Activated naive CD8-positive, alpha-beta T cell treated with anti-CD3 and anti-CD28 coated beads for 36 hours (primary cell): ENCODE data around the gene ZSCAN10. TPM values are rescaled to one million over a fixed set of nuclear protein-coding genes. Genes with fewer than 3 reads are reported as not detected.

Experiments used
- DNase-seq: peaks from one replicate; pipeline ENCODE4 v3.0.0; 2021
- H3K27ac Mint-ChIP-seq: one replicate; pipeline ENCODE4 v1.8.0; 2022; ENCODE audit warnings: mild to moderate bottlenecking, moderate library complexity, mixed read lengths
- H3K27me3 Mint-ChIP-seq: one replicate; pipeline ENCODE4 v1.8.0; 2022; ENCODE audit warnings: mild to moderate bottlenecking, mixed read lengths
- H3K36me3 Mint-ChIP-seq: one replicate; pipeline ENCODE4 v1.8.0; 2021; ENCODE audit warnings: mild to moderate bottlenecking, mixed read lengths
- H3K4me1 Mint-ChIP-seq: one replicate; pipeline ENCODE4 v1.8.0; 2021; ENCODE audit warnings: mixed read lengths
- H3K4me3 Mint-ChIP-seq: one replicate; pipeline ENCODE4 v1.8.0; 2022; ENCODE audit warnings: mild to moderate bottlenecking, moderate library complexity, mixed read lengths
- H3K9me3 Mint-ChIP-seq: one replicate; pipeline ENCODE4 v1.8.0; 2022; ENCODE audit warnings: mixed read lengths
- total RNA-seq, 2 experiments: library from RNA; stranded (reverse); gene quantifications; one replicate each; pipeline ENCODE4 v1.2.3, GENCODE V29; 2021

Gene ZSCAN10
- total RNA-seq, 2 experiments from 2014 or later, result not detected

DNA sequence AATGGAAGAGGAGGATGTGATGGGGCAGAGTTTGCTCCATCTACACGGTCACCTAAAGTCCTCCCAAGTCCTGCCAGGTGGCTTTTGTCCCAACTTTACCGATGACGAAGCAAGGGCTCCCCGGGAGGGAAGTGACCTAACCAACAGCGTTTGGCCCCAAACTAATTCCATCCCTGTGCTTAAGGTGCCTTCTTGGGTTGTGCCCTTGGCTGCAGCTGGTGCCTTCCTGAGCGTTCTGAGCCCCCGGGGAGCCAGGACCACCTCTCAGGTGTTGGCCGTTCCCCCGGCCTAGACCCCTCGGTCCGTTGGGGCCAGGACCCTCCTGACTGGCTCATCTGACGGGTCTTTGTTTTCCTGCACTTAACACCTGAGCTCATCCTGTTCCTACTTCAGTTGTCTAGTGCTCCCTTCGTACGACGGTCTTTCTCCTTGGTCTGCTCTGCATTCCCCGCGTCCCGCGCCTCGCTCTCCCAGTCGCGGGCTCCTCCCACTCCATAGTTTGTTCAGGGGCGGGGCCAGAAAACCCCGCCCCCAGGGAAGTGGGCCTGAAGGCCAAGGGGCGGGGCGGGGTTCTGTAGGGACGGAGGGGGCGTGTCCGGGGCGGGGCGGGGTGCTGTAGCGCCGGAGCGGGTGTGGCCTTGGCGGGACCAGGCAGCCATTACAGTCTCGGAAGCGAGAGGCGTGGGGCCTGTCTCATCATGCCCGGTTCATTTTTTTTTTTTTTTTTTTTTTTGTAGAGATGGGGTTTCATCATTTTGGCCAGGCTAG is 822 bp upstream of the ZSCAN10 start:
- Mint-ChIP-seq H3K27ac (peak overlapping the region; percentile 77), H3K36me3 (no peaks in the 10 kb centered on the region), H3K4me3 (peak overlapping the region; percentile 70), H3K4me1 (peaks cover 25% of the 10 kb centered on the region), H3K27me3 (no peaks in the 10 kb centered on the region), H3K9me3 (no peaks in the 10 kb centered on the region)
- peak; percentile 91 for DNase-seq

DNA sequence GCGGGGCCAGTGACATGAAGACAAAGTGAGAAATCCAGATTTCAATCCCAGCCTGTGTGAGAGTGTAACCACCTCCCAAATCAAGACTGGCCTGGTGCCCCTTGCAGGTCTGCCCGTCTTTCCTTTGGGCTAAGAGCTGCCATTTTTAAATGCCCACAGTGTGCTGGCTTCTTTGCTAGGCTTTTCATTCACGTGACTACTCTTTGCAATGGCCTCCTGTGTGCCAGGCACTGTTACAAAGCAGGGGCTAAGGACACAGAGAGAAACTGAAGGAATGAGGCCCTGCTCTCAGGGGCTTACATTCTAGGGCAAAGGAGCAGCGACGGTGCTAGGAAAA is 269 bp upstream of the ZSCAN10 start:
- H3K4me1 Mint-ChIP-seq, result peaks cover 30% of the 10 kb centered on the region
- no peaks in the 10 kb centered on the region for H3K9me3 Mint-ChIP-seq
- no peak overlapping the region for H3K4me3 Mint-ChIP-seq
- DNase-seq, result no peak
- H3K36me3 Mint-ChIP-seq, result no peaks in the 10 kb centered on the region
- H3K27me3 Mint-ChIP-seq, result no peaks in the 10 kb centered on the region
- H3K27ac Mint-ChIP-seq, result no peak overlapping the region

DNA sequence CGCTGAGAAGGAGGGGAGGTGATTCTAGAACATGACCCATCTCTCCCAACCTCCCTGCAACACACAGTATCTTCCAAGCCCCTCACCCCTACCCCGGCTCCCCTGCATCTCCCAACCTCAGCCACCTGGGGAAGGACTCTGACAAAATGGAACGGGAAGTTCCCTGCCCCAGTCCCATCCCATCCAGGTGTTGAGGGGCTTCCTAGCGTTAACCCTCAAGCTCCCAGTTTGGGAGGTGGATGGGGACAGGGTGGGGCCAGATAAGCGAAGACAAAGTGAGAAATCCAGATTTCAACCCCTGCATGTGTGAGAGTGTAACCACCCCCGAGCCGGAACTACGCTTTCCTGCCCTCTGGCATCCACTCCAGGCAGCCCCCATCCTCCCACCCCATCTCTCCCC is 1.8 kb downstream of the ZSCAN10 start:
- peaks cover 30% of the 10 kb centered on the region for H3K4me1 Mint-ChIP-seq
- no peaks in the 10 kb centered on the region for H3K27me3 Mint-ChIP-seq
- H3K27ac Mint-ChIP-seq, result no peak overlapping the region
- no peak for DNase-seq
- H3K36me3 Mint-ChIP-seq, result no peaks in the 10 kb centered on the region
- H3K9me3 Mint-ChIP-seq, result no peaks in the 10 kb centered on the region
- H3K4me3 Mint-ChIP-seq, result no peak overlapping the region

- Mint-ChIP-seq H3K4me3 (no peak overlapping the region), H3K4me1 (peaks cover 30% of the 10 kb centered on the region), H3K27ac (no peak overlapping the region)
These were observed 2.7 kb downstream of the ZSCAN10 start for GRCh38 chr16:3096362-3096761.

GRCh38 chr16:3095869-3096268 is 3.2 kb downstream of the ZSCAN10 start:
- H3K36me3 Mint-ChIP-seq, result no peaks in the 10 kb centered on the region
- H3K27ac Mint-ChIP-seq, result no peak overlapping the region
- DNase-seq, result peak; percentile 64
- no peaks in the 10 kb centered on the region for H3K9me3 Mint-ChIP-seq
- H3K27me3 Mint-ChIP-seq, result no peaks in the 10 kb centered on the region
- no peak overlapping the region for H3K4me3 Mint-ChIP-seq
- peaks cover 30% of the 10 kb centered on the region for H3K4me1 Mint-ChIP-seq

More at GRCh38 chr16:3096362-3096761, 2.7 kb downstream of the ZSCAN10 start:
- no peak for DNase-seq
- Mint-ChIP-seq H3K9me3 (no peaks in the 10 kb centered on the region), H3K36me3 (no peaks in the 10 kb centered on the region), H3K27me3 (no peaks in the 10 kb centered on the region)

GRCh38 chr16:3094289-3095027 is 4.6 kb downstream of the ZSCAN10 start:
- DNase-seq, result peak; percentile 36
- peaks cover 25% of the 10 kb centered on the region for H3K4me1 Mint-ChIP-seq

GRCh38 chr16:3092501-3092941 is 6.6 kb downstream of the ZSCAN10 start:
- Mint-ChIP-seq H3K27ac (no peak overlapping the region), H3K4me3 (no peak overlapping the region), H3K9me3 (no peaks in the 10 kb centered on the region), H3K4me1 (peaks cover 28% of the 10 kb centered on the region), H3K27me3 (no peaks in the 10 kb centered on the region), H3K36me3 (no peaks in the 10 kb centered on the region)
- DNase-seq, result no peak

More at GRCh38 chr16:3094289-3095027, 4.6 kb downstream of the ZSCAN10 start:
- Mint-ChIP-seq H3K27ac (peak overlapping the region; percentile 18), H3K27me3 (no peaks in the 10 kb centered on the region), H3K36me3 (no peaks in the 10 kb centered on the region), H3K9me3 (no peaks in the 10 kb centered on the region), H3K4me3 (no peak overlapping the region)

DNA sequence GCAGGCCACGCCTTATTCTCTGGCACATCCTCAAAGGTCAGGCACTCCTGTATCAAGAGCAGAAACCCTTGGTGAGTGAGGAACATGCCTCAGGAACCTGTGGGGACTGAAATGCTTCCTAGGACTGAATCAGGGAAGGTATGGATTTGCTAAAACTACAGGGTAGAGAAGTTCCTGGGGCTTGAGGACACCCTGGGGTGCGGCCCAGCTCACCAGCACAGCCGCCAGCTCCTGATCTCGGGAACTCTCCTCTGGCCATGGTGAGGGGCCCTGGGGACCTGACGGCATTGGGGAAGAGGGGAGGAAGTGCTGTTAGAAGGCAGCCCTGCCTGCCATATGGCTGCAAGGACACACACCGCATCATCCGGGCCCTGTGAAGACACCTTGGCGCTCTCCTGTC is 7.5 kb downstream of the ZSCAN10 start:
- H3K27me3 Mint-ChIP-seq, result no peaks in the 10 kb centered on the region
- DNase-seq, result no peak
- H3K4me3 Mint-ChIP-seq, result no peak overlapping the region
- no peak overlapping the region for H3K27ac Mint-ChIP-seq
- no peaks in the 10 kb centered on the region for H3K9me3 Mint-ChIP-seq
- peaks cover 29% of the 10 kb centered on the region for H3K4me1 Mint-ChIP-seq
- H3K36me3 Mint-ChIP-seq, result no peaks in the 10 kb centered on the region

DNA sequence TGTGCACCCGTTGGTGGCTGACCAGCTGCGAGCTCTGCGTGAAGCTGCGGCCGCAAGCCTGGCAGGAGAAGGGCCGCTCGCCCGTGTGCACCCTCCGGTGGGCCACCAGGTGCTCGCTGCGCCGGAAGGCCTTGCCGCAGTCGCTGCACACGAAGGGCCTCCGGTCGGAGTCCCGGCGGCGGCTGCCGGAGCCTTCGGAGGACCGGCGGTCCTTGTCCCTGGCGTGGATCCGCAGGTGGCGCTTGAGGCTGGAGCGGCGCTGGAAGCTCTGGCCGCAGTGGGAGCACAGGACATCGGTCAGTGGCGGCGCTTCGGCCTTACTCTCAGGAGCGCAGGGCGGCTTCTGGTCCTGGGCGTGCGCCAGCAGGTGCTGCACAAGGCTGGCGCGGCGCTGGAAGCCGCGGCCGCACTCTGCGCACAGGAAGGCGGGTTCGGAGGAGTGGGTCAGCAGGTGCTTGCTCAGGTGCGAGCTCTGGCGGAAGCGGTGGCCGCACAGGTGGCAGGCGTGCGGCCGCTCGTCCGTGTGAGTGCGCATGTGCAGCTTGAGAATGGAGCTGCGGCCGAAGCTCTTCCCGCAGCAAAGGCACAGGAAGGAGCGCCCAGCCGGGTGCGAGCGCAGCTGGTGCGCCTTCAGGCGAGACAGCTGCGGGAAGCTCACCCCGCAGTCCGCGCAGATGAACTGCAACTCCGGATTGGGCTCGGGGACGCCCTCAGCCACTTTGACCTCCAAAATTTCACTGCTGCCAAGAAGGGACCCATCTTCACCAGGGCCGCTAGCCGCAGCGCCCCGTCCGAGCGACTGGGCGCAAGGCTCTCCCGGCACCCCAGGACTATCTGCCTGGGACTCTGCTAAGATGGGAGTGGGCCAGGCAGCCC is 9.1 kb downstream of the ZSCAN10 start:
- Mint-ChIP-seq H3K27me3 (no peaks in the 10 kb centered on the region), H3K36me3 (no peaks in the 10 kb centered on the region), H3K4me1 (peaks cover 27% of the 10 kb centered on the region), H3K4me3 (no peak overlapping the region), H3K9me3 (no peaks in the 10 kb centered on the region), H3K27ac (no peak overlapping the region)
- no peak for DNase-seq

GRCh38 chr16:3088925-3089716 is 10.0 kb downstream of the ZSCAN10 start:
- H3K9me3 Mint-ChIP-seq, result no peaks in the 10 kb centered on the region
- H3K27ac Mint-ChIP-seq, result no peak overlapping the region
- no peak for DNase-seq
- H3K36me3 Mint-ChIP-seq, result no peaks in the 10 kb centered on the region
- peaks cover 24% of the 10 kb centered on the region for H3K4me1 Mint-ChIP-seq
- no peaks in the 10 kb centered on the region for H3K27me3 Mint-ChIP-seq
- no peak overlapping the region for H3K4me3 Mint-ChIP-seq

GRCh38 chr16:3088450-3088849 is 10.6 kb downstream of the ZSCAN10 start:
- no peak overlapping the region for H3K4me3 Mint-ChIP-seq

GRCh38 chr16:3087243-3088235 is 11.6 kb downstream of the ZSCAN10 start:
- peaks cover 25% of the 10 kb centered on the region for H3K4me1 Mint-ChIP-seq
- H3K27ac Mint-ChIP-seq, result no peak overlapping the region
- no peaks in the 10 kb centered on the region for H3K9me3 Mint-ChIP-seq
- DNase-seq, result no peak
- no peak overlapping the region for H3K4me3 Mint-ChIP-seq
- no peaks in the 10 kb centered on the region for H3K27me3 Mint-ChIP-seq
- H3K36me3 Mint-ChIP-seq, result no peaks in the 10 kb centered on the region

More at GRCh38 chr16:3088450-3088849, 10.6 kb downstream of the ZSCAN10 start:
- Mint-ChIP-seq H3K27me3 (no peaks in the 10 kb centered on the region), H3K4me1 (peaks cover 25% of the 10 kb centered on the region), H3K9me3 (no peaks in the 10 kb centered on the region), H3K36me3 (no peaks in the 10 kb centered on the region), H3K27ac (no peak overlapping the region)
- no peak for DNase-seq

DNA sequence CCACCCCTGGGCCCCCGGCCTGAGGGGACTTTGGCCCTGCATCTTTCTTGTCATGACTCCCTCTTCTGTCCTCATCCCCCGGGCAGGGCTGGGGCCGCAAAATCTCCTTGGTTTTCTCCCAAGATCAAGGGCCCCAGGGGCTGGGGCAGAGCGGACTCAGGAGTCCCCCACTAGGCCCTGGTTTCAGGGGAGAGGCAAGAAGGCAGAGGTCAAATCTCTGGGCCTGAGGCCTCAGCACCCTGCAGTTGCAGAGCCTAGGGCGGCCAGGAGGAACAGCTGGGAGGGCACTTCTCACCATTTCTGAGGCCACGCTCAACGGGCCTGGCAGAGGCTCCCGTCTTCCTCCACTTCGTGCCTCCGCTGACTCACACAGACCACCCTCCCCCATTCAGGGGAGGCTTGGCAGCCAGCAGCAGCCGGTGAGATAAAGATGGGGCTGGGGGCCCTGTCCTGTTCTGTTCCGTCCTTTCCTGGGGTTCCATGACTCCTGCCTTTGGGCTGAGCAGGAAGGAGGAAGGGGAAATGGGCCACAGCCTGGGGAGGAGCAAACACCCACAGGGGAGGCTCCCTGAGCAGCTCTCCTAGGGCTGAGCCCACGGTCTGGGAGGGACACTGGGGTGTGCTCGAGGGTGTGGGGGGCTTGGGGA is 12.4 kb downstream of the ZSCAN10 start:
- Mint-ChIP-seq H3K9me3 (no peaks in the 10 kb centered on the region), H3K27ac (no peak overlapping the region), H3K27me3 (no peaks in the 10 kb centered on the region), H3K4me3 (no peak overlapping the region), H3K4me1 (peaks cover 25% of the 10 kb centered on the region), H3K36me3 (no peaks in the 10 kb centered on the region)
- DNase-seq, result no peak
